HepG2 (cell line): Measurements from ENCODE around the gene F12. TPM values are rescaled to one million over a fixed set of nuclear protein-coding genes. Genes with fewer than 3 reads are reported as not detected.
A peak's percentile ranks its signal among the peaks of the same experiment; 100 is the strongest.

Experiments
- ARHGAP35 ChIP-seq: sonication (generic); formaldehyde crosslinking; IDR thresholded peaks from 2 replicates; pipeline ENCODE4 v1.9.0; 2022; ENCODE audit warnings: mild to moderate bottlenecking, inconsistent platforms, moderate library complexity, missing genetic modification reagents, borderline replicate concordance
- ATF3 ChIP-seq: sonication (generic); formaldehyde crosslinking; IDR thresholded peaks from 2 replicates; pipeline ENCODE4 v1.4.0; 2020; ENCODE audit warnings: missing genetic modification reagents
- CHCHD3 ChIP-seq: sonication (generic); formaldehyde crosslinking; IDR thresholded peaks from 2 replicates; pipeline ENCODE4 v1.8.0; 2022; ENCODE audit warnings: mild to moderate bottlenecking, missing genetic modification reagents, moderate library complexity
- HIVEP1 ChIP-seq: sonication (generic); formaldehyde crosslinking; IDR thresholded peaks from 2 replicates; pipeline ENCODE4 v1.4.0; 2020; ENCODE audit warnings: mild to moderate bottlenecking, missing genetic modification reagents
- HNRNPUL1 ChIP-seq: fragments of 200-400 bp; formaldehyde crosslinking; IDR thresholded peaks from 2 replicates; pipeline ENCODE4 v1.6.1; 2017; ENCODE audit warnings: low read depth, mild to moderate bottlenecking, low read length, moderate library complexity
- MAZ ChIP-seq, 2 experiments: sonication (generic) in 1 of 2; formaldehyde crosslinking in 1 of 2; IDR thresholded peaks; 2 replicates each; pipeline versions ENCODE4 v1.5.0 to v1.6.1; 2012 to 2020; ENCODE audit warnings: low read depth in 2 of 2, mild to moderate bottlenecking in 2 of 2, borderline replicate concordance in 1 of 2, improper control_type of control experiment in 1 of 2, low read length in 1 of 2, missing genetic modification reagents in 1 of 2, moderate library complexity in 1 of 2
- MIER2 ChIP-seq: IDR thresholded peaks from 2 replicates; pipeline ENCODE4 v1.6.1; 2016; ENCODE audit warnings: missing biosample characterization, missing genetic modification reagents
- SNRNP70 ChIP-seq: fragments of 200-400 bp; formaldehyde crosslinking; IDR thresholded peaks from 2 replicates; pipeline ENCODE4 v1.6.1; 2017; ENCODE audit warnings: mild to moderate bottlenecking, low read depth, low read length, moderate library complexity
- SOX5 ChIP-seq: IDR thresholded peaks from 2 replicates; pipeline ENCODE4 v1.6.1; 2016; ENCODE audit warnings: borderline replicate concordance
- ZBTB20 ChIP-seq: sonication (generic); formaldehyde crosslinking; IDR thresholded peaks from 2 replicates; pipeline ENCODE4 v1.8.1; 2023; ENCODE audit warnings: missing genetic modification reagents, low read depth, mild to moderate bottlenecking, borderline replicate concordance
- ZFP37 ChIP-seq: sonication (generic); formaldehyde crosslinking; IDR thresholded peaks from 2 replicates; pipeline ENCODE4 v1.4.0; 2020; ENCODE audit warnings: missing genetic modification reagents, borderline replicate concordance
- ZNF263 ChIP-seq: sonication (generic); formaldehyde crosslinking; IDR thresholded peaks from 2 replicates; pipeline ENCODE4 v1.4.0; 2020; ENCODE audit warnings: missing genetic modification reagents
- ZNF350 ChIP-seq: sonication (generic); formaldehyde crosslinking; IDR thresholded peaks from 2 replicates; pipeline ENCODE4 v1.4.0; 2020; ENCODE audit warnings: mild to moderate bottlenecking, low read depth, missing genetic modification reagents, borderline replicate concordance
- ZNF589 ChIP-seq: sonication (generic); formaldehyde crosslinking; conservative IDR thresholded peaks from 2 replicates; pipeline ENCODE4 v1.8.0; 2022; ENCODE audit warnings: mild to moderate bottlenecking, moderate library complexity, missing genetic modification reagents
- ZNF607 ChIP-seq: sonication (generic); formaldehyde crosslinking; IDR thresholded peaks from 2 replicates; pipeline ENCODE4 v1.5.1; 2020; ENCODE audit warnings: missing genetic modification reagents, mild to moderate bottlenecking, borderline replicate concordance
- ZNF850 ChIP-seq: sonication (generic); formaldehyde crosslinking; conservative IDR thresholded peaks from 2 replicates; pipeline ENCODE4 v1.9.0; 2021; ENCODE audit warnings: mild to moderate bottlenecking, missing genetic modification reagents
- polyA plus RNA-seq, 8 experiments: library from polyadenylated mRNA; depleted of rRNA in 3 of 8; stranded (reverse) in 7 of 8; unstranded in 1 of 8; fragments of >200 nt; fragmentation: Illumina TruSeq in 4 of 8; extraction: Trizol in 4 of 8; gene quantifications; 2 replicates each; pipeline versions ENCODE4 v1.2.1 to v1.2.3, GENCODE V29; 2011 to 2016; ENCODE audit warnings: low read depth in 4 of 8, missing spikeins in 1 of 8, mixed read lengths in 1 of 8; ENCODE audit not compliant: insufficient read depth in 1 of 8
- total RNA-seq, 5 experiments: library from RNA; depleted of rRNA; stranded (reverse); fragments of >200 nt; fragmentation: Illumina TruSeq; extraction: Trizol; gene quantifications; 2 replicates each; pipeline ENCODE4 v1.2.3, GENCODE V29; 2016; ENCODE audit warnings: low read depth in 1 of 5
- TF ChIP-seq, protein P1 (sequence below): sonication (generic); formaldehyde crosslinking; IDR thresholded peaks from 2 replicates; pipeline ENCODE4 v1.4.0; 2020; ENCODE audit warnings: missing genetic modification reagents
- TF ChIP-seq, protein P2 (sequence below): sonication (generic); formaldehyde crosslinking; IDR thresholded peaks from 2 replicates; pipeline ENCODE4 v1.4.0; 2020; ENCODE audit warnings: missing genetic modification reagents
- TF ChIP-seq, protein P3 (sequence below): sonication (generic); formaldehyde crosslinking; IDR thresholded peaks from 2 replicates; pipeline ENCODE4 v1.8.0; 2022; ENCODE audit warnings: missing genetic modification reagents, mild to moderate bottlenecking, borderline replicate concordance

The F12 gene
- total and polyA plus RNA-seq, 2 of the 13 experiments (the other 11 are each of a cell fraction or from before 2014, with no cell fraction given): 2.5 to 3.0 TPM

DNA sequence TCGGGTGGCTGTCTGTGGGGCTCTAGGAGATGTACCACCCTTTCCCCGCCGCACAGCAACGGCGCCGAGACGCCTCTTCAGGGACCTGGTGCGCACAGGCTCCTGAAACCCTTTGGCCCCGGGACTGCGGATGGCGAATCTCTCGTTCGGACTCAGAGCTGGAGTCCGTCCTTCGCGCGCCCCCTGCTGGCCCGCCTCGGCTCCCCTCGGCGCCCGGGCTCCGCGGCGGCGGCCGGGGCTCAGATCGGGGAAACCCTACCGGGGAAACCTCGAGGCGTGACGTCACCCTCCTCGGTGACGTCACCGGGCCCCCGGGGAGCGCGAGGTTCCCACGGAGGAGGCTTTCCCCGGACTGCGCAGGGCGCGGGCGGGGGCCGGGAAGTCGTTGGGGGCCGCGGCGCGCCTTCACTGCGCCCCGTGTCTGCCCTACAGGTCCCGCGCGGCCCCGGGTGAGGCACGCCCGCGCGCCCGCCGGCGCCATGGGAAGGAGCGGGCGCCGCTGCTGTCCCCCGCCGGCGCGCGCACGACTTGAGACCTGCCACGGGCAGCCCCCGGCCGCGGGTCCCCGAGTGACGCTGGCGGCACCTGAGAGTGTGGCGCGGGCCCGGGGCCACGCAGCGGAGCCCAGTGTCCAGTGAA lies 45.2 kb upstream of the F12 start (continued):
- TF ChIP-seq ZNF350 (CRISPR knock-in tag) (no peak), ZNF263 (peak; percentile 55; the same call in 1 of the 2 replicates), MAZ (IDR thresholded peaks at IDR 0.05; ENCODE audit: borderline replicate concordance, low read depth, low read length) (peak; percentile 64), MAZ (CRISPR knock-in tag; IDR thresholded peaks at IDR 0.05; ENCODE audit: low read depth) (peak; percentile 70; the same call in 1 of the 2 replicates), SOX5 (peak; percentile 33; the same call in 1 of the 2 replicates), ZFP37 (CRISPR knock-in tag) (no peak), ZNF850 (CRISPR knock-in tag) (no peak), ARHGAP35 (CRISPR knock-in tag) (no peak; the same call in 1 of the 2 replicates), HNRNPUL1 (0 out of 2 replicates have a peak, but pooled peaks have one; percentile 18), CHCHD3 (CRISPR knock-in tag) (no peak), ZNF589 (CRISPR knock-in tag) (no peak), ATF3 (CRISPR knock-in tag) (peak; percentile 91), ZNF607 (CRISPR knock-in tag) (no peak), MIER2 (no peak), HIVEP1 (CRISPR knock-in tag) (peak; percentile 100), SNRNP70 (no peak), ZBTB20 (CRISPR knock-in tag) (no peak)
- TF ChIP-seq, protein P1, sequence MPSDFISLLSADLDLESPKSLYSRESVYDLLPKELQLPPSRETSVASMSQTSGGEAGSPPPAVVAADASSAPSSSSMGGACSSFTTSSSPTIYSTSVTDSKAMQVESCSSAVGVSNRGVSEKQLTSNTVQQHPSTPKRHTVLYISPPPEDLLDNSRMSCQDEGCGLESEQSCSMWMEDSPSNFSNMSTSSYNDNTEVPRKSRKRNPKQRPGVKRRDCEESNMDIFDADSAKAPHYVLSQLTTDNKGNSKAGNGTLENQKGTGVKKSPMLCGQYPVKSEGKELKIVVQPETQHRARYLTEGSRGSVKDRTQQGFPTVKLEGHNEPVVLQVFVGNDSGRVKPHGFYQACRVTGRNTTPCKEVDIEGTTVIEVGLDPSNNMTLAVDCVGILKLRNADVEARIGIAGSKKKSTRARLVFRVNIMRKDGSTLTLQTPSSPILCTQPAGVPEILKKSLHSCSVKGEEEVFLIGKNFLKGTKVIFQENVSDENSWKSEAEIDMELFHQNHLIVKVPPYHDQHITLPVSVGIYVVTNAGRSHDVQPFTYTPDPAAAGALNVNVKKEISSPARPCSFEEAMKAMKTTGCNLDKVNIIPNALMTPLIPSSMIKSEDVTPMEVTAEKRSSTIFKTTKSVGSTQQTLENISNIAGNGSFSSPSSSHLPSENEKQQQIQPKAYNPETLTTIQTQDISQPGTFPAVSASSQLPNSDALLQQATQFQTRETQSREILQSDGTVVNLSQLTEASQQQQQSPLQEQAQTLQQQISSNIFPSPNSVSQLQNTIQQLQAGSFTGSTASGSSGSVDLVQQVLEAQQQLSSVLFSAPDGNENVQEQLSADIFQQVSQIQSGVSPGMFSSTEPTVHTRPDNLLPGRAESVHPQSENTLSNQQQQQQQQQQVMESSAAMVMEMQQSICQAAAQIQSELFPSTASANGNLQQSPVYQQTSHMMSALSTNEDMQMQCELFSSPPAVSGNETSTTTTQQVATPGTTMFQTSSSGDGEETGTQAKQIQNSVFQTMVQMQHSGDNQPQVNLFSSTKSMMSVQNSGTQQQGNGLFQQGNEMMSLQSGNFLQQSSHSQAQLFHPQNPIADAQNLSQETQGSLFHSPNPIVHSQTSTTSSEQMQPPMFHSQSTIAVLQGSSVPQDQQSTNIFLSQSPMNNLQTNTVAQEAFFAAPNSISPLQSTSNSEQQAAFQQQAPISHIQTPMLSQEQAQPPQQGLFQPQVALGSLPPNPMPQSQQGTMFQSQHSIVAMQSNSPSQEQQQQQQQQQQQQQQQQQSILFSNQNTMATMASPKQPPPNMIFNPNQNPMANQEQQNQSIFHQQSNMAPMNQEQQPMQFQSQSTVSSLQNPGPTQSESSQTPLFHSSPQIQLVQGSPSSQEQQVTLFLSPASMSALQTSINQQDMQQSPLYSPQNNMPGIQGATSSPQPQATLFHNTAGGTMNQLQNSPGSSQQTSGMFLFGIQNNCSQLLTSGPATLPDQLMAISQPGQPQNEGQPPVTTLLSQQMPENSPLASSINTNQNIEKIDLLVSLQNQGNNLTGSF (CRISPR knock-in tag): no peak
- TF ChIP-seq, protein P2, sequence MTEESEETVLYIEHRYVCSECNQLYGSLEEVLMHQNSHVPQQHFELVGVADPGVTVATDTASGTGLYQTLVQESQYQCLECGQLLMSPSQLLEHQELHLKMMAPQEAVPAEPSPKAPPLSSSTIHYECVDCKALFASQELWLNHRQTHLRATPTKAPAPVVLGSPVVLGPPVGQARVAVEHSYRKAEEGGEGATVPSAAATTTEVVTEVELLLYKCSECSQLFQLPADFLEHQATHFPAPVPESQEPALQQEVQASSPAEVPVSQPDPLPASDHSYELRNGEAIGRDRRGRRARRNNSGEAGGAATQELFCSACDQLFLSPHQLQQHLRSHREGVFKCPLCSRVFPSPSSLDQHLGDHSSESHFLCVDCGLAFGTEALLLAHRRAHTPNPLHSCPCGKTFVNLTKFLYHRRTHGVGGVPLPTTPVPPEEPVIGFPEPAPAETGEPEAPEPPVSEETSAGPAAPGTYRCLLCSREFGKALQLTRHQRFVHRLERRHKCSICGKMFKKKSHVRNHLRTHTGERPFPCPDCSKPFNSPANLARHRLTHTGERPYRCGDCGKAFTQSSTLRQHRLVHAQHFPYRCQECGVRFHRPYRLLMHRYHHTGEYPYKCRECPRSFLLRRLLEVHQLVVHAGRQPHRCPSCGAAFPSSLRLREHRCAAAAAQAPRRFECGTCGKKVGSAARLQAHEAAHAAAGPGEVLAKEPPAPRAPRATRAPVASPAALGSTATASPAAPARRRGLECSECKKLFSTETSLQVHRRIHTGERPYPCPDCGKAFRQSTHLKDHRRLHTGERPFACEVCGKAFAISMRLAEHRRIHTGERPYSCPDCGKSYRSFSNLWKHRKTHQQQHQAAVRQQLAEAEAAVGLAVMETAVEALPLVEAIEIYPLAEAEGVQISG: peak; percentile 57; the same call in 1 of the 2 replicates
- TF ChIP-seq, protein P3, sequence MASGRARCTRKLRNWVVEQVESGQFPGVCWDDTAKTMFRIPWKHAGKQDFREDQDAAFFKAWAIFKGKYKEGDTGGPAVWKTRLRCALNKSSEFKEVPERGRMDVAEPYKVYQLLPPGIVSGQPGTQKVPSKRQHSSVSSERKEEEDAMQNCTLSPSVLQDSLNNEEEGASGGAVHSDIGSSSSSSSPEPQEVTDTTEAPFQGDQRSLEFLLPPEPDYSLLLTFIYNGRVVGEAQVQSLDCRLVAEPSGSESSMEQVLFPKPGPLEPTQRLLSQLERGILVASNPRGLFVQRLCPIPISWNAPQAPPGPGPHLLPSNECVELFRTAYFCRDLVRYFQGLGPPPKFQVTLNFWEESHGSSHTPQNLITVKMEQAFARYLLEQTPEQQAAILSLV: no peak
